ENCODE measurements around the gene TRDMT1.

DNA sequence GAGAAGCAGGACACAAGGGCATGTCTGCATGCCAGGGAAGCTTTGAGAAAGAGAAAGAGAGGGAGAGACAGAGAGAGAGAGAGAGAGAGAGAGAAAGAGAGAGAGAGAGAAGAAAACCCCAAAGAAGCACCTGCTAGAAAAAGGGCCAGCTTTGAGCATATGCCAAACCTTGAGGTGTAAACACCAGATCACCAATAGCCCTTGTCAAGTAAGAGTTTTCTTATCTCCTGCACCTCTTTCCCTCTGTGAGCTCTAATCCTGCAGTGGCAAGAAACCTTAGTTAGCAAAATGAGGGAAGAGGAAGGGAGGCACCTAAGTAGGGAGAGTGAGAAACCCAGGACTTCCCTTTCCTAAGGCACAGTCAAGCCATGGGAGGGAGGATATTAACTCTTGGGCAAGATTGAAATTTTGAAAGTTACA, 11.3 kb upstream of the TRDMT1 start:
- TF ChIP-seq, protein P1, sequence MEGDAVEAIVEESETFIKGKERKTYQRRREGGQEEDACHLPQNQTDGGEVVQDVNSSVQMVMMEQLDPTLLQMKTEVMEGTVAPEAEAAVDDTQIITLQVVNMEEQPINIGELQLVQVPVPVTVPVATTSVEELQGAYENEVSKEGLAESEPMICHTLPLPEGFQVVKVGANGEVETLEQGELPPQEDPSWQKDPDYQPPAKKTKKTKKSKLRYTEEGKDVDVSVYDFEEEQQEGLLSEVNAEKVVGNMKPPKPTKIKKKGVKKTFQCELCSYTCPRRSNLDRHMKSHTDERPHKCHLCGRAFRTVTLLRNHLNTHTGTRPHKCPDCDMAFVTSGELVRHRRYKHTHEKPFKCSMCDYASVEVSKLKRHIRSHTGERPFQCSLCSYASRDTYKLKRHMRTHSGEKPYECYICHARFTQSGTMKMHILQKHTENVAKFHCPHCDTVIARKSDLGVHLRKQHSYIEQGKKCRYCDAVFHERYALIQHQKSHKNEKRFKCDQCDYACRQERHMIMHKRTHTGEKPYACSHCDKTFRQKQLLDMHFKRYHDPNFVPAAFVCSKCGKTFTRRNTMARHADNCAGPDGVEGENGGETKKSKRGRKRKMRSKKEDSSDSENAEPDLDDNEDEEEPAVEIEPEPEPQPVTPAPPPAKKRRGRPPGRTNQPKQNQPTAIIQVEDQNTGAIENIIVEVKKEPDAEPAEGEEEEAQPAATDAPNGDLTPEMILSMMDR (IDR thresholded peaks at IDR 0.05): no peak
- TF ChIP-seq POLR2A (IDR thresholded peaks at IDR 0.05): no peak

All from adrenal gland (tissue), 5 donors.